NOMO-1 treated with dmso at 0.1 percent for 144 hours (cell line): ENCODE measurements around the gene SLC4A11.

Experiments used
- DNase-seq: peaks from one replicate; lab custom pipeline; 2025; ENCODE audit not compliant: unreplicated experiment; lab: John Stamatoyannopoulos, UW

SLC4A11 gene

DNA sequence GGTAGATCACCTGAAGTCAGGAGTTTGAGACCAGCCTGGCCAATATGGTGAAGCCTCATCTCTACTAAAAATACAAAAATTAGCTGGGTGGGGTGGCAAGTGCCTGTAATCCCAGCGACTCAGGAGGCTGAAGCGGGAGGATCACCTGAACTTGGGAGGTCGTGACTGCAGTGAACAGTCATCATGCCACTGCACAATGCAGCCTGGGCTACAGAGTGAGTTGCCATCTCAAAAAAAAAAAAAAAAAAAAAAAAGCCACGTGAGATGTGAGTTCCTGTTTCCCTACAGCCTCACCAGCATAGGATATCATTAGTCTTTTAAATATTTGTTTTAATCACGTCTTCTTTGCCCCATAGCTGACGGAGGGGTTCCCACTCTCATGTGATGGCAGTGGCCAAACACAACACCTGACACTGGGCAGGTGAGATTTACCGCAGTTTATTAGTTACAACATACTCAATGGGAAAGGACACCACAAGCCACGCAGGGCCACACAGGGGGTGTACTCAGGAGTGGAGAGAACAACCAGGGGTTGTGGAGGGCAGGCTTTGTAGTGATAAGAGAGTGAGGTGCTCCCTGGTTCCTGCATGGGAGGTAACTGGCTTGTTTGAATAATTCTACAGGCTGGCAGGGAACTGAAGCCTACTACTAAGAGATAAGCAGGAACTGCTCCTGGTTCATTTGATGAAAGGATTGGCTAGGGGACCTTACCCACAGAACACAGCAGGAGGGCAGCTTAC, 61.1 kb downstream of the SLC4A11 start:
- DNase-seq: no peak
